NCI-H1417 treated with DMSO at 0.1 percent for 48 hours (cell line): ENCODE measurements around the gene YPEL1.
"Not testable (repeated sequence)": the region's sequence is repeated elsewhere in the genome, so short reads cannot be mapped to it uniquely, and the experiment has no call there.

ENCODE experiments used
- DNase-seq: peaks from one replicate; lab custom pipeline; 2025; lab: John Stamatoyannopoulos, UW

Gene YPEL1

DNA sequence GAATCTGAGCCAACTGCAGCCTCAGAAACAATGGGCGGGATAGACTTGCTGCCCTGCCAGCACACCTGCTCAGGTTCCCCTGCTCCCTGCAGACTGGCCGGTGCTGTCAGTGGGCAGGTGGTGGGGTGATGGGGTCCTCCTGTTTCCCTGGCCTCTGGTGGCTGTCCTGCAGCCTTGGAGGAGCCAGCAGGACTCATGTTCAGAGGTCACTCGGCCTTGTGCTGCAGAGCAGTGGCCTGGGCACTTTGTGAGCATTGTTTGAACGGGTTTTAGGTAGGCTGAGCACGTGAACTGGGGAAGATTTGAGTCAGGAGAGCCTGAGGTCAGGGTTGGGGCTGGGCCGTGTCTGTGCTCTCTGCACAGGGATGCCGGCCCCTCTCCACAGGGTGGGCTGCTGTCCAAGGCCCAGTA is 52.2 kb downstream of the YPEL1 start:
- no peak for DNase-seq

GRCh38 chr22:21682385-21683175 is 53.0 kb downstream of the YPEL1 start:
- DNase-seq: no peak

DNA sequence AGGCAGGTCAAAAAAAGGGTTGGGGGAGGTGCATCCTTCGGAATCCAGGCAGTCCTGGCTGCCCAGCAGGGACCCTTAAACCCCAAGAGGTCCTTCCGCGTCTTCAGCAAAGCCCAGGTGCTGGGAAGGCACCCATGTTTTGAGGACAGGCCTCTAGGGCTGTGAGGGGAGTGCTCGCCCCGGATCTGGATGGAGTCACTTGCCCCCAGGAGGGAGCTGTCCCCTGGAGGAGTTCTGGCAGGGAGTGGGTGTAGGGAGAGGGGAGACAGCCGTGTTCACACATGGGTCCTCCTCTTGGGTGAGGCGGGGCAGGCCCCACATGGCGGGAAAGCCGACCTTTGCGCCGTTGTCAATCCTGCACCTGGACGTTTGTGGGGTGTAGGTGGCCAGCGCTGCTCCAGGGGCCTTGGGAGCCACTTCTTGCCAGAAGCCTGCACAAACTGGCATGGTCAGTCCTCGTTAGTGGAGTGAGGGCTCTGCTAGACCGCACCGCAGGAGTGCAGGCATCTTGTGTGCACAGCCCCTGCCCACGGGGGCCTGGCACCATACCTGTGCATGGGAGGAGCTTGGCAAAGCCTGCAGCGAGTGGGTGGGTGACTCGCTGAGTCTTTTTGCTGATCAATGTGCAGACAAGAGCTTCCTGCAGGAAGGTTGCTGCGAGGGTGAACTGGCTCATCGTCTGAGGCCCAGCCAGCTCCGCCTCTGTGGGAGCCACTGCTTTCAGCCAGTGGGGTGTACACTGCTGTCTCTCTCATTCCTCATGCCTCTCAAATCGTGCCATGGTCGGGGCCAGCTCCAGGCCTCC is 53.8 kb downstream of the YPEL1 start:
- no peak for DNase-seq

DNA sequence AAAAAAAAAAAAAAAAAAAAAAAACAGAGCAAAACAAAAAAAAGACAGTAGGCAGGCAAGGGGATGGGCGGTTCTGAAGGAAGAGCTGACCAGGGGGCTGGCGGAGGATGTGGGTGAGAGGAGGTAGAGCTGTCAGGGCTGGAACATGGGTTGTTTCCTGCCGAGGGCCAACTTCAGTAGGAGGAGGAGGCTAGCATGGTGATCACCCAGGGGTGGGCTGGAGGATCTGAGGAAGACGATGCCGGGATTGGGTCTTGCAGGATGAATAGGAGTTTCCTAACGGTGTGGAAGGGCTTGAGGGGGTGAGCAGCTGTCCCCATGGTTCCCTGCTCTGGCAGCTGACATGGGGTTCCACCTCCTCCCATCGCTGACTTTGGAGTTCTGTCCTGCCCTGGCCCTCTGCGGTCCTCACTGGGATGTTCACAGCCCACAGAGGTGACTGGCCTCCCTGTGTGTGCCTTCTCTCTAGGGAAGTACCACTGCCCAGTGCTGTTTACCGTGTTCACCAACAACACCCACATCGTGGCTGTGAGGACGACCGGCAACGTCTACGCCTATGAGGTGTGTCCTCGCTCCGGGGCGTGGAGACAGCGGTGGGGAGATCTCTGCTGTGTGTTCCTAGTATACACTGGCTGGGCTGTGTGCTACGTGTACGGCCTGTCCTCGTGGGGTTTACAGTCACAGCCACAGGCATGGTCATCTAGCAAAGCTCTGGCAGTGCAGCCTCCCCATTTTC is 54.6 kb downstream of the YPEL1 start:
- no peak for DNase-seq

GRCh38 chr22:21679383-21679782 is 56.2 kb downstream of the YPEL1 start:
- DNase-seq: no peak

- not testable (repeated sequence) for DNase-seq
Observed at GRCh38 chr22:21678842-21679241, 56.8 kb downstream of the YPEL1 start.

GRCh38 chr22:21677606-21678443 is 57.8 kb downstream of the YPEL1 start:
- DNase-seq: no peak

DNA sequence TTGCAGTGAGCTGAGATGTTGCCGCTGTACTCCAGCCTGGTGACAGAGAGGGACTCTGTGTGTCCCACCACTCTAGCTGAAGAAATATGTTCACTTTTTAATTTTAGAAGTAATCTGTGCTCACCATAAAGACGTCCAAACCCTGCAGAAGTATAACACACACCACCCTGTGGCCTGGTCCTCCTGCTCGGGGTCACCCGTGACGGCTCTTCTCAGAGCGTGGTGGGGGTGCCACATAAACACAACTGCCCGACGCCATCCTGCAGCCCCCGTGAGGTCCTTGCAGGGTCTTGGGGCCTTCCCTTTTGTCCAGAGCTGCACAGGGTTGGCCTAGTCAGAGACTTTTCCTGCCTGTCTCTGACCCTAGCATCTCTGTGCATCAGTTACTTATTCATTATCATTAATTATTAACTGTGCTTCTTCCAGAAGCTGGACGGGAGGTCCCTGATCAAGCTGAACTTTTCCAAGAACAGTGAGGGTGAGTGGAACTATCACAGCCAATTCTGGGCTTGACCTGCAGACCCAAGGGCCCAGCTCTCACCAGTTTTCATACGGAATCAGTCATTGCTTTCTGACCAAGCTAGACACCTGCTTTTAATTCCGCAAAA is 60.9 kb downstream of the YPEL1 start:
- no peak for DNase-seq

DNA sequence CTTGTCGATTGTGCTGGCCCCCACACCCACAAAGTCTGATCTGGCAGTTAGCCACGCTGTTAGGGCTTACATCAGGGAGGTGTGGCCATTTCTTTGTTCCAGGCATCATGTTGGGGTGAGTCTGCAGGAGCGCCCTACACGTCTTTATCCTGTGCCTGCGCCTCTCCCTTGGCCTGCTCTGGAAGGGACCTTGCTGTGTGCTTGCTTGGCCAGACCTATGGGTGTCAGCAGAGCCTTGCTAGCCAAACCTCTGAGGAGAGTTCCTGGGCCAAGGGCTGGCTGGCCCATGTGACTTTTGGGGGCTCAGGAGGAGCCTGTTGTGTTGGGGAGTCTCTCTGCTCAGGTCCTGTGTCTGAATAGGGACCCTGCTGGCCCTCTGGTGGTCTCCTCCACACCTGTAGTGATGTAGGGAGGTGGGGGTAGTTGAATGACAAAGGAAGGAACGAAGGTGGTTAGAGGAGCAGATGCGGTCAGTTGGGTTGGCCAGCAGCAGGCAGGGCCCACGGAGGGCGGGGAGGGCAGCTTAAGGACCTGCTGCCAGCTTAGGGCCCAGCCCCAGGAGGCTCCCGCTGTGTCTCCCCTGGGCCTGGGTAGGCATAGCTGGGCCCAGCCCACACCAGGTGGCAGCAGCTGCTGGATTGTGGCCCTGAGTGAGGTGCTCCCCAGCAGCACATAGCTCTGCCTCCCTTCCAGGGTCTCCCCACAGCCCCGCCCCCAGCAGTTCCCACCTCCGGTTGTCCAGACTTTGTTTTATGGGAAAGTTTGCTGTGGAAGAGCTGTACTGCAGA is 61.9 kb downstream of the YPEL1 start:
- DNase-seq: no peak

DNA sequence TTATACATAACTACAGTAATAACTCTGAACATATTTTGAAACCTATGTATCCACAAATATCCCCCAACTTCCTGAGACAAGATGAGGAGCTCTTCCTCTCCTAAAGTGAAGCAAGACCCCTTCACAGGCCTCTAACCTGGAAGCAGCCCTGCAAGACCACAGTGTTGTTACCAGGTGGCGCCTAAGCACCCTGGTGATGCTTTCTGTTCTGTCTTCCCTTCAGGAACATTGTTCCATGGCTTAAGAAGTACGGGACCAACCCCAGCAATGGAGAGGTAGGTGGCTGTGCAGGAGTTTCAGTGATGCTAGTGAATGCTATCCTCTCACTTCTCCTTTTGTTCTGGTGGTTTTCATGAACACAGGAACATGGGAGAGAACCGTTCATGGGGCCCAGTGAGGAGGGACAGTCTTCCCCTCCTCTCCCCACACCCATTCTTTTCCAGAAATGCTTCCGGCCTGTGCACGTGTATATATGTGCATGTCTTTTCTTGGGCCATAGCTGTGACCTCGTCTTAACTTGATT is 63.4 kb downstream of the YPEL1 start:
- DNase-seq: no peak

DNA sequence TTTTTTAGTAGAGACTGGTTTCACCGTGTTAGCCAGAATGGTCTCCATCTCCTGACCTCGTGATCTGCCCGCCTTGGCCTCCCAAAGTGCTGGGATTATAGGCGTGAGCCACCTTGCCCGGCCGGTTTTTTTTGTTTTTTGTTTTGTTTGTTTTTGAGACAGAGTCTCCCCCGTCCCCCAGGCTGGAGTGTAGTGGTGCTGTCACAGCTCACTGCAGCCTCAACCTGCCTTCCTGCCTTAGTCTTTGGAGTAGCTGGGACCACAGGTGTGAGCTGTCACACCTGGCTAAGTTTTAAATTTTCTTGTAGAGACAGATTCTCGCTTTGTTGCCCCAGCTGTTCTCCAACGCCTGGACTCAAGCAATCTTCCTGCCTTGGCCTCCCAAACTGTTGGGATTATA is 66.6 kb downstream of the YPEL1 start:
- no peak for DNase-seq

GRCh38 chr22:21666786-21667185 is 68.8 kb downstream of the YPEL1 start:
- DNase-seq: no peak

- DNase-seq: no peak
Observed at GRCh38 chr22:21665047-21665851, 70.3 kb downstream of the YPEL1 start.

GRCh38 chr22:21663738-21664137 is 71.9 kb downstream of the YPEL1 start:
- no peak for DNase-seq

DNA sequence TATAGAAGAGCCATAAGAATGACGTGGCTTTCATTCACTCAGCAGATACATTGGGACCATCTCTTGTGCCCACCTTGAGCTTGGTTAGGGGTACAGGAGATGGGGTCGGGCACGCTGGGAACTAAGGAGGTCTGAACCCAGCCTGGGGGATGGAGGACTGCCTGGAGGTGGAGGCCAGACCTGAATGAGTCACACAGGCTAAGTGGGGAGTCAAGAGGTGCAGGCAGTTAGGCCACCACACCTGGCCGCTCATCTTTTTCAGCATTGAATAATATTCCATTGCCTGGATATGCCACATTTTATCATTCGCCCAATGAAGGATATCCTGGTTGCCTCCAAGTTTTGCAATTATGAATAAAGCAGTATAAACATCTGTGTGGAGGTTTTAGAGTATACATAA is 73.6 kb downstream of the YPEL1 start:
- DNase-seq: no peak

DNA sequence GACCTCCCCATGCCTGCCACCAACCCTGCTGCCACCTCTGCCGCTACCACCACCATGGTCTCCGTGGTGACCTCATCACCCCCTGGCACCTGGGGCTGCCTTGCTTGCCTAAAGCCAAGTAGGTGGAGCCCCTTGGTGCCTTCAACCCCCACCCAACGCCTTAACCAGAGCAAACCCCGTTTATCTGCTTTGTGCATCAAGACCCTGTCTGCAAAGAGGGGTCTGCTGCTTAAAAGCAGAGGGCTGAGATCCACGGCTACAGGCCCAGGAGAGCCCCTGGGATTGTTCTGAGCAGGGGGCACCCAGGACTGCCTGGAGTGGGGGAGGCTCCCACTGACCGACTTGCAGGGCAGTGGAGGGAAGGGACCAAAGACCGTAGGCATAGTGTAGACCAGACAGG is 74.7 kb downstream of the YPEL1 start:
- no peak for DNase-seq

DNA sequence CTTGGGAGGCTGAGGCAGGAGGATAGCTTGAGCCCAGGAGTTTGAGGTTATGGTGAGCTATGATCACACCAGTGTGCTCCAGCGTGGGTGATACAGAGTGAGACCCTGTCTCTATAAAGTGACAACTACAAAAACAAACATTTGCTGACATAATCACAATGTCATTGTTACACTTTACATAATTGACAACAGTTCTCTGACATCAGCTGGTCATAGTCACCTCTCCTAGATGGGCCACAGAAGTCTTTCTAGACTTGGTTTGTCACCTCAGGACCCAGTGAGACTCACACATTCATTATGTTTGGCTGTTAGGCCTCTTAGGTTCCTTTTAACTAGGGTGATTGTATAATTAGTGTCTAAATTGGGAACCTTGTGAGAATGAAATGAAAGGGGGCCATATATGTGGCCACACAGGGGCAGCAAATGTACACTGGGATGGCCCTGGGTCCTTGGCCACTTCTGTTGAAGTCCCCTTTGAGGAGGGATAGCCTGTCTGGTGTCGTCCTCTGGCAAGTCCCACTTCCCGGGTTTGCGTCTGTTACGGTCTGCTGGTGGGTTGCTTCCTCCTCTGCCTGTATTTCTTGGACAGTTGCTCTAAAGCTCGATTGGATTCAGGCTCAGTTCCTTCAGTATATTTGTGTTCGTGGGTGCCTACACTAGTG is 75.6 kb downstream of the YPEL1 start:
- no peak for DNase-seq

GRCh38 chr22:21657360-21658032 is 78.1 kb downstream of the YPEL1 start:
- DNase-seq: peak; percentile 26
